H1 (cell line): ENCODE results near the gene TRABD2B. TPM values are rescaled to one million over a fixed set of nuclear protein-coding genes. Genes with fewer than 3 reads are reported as not detected.

ENCODE experiments used
- CTCF ChIA-PET: fragments of 300-600 bp; sonication (Branson Sonifier 250); formaldehyde crosslinking; loops from one replicate; lab custom pipeline; 2021; ENCODE audit not compliant: partially characterized antibody; lab: Charles Lee
- POLR2A ChIA-PET: fragments of 300-600 bp; sonication (Branson Sonifier 250); formaldehyde crosslinking; loops from one replicate; lab custom pipeline; 2021; ENCODE audit warnings: inconsistent platforms; ENCODE audit not compliant: partially characterized antibody; lab: Charles Lee
- DNase-seq, 2 experiments: peaks; one replicate each; pipeline versions ENCODE4 v3.0.0 to v3.0.0-alpha.2; 2010 to 2022; ENCODE audit warnings: low spot score in 2 of 2, low read depth in 1 of 2, mixed read lengths in 1 of 2
- FAIRE-seq: peaks from 2 replicates; lab custom pipeline; 2011; peaks lifted over from hg19 to GRCh38; lab: Jason Lieb, UNC
- H2AFZ ChIP-seq: 2 replicates; pipeline ENCODE4 v1.8.1; 2012; ENCODE audit warnings: low read length, inconsistent platforms
- H2AK5ac ChIP-seq: 2 replicates; pipeline ENCODE4 v1.6.1; 2013; ENCODE audit warnings: low read depth, low read length
- H2BK120ac ChIP-seq: replicated peaks from 2 replicates; pipeline ENCODE3; 2013; ENCODE audit warnings: low read depth, low read length, inconsistent platforms
- H2BK12ac ChIP-seq: 2 replicates; pipeline ENCODE4 v1.6.1; 2013; ENCODE audit warnings: low read depth, low read length
- H2BK15ac ChIP-seq: 2 replicates; pipeline ENCODE4 v1.6.1; 2013; ENCODE audit warnings: low read length
- H2BK20ac ChIP-seq: 2 replicates; pipeline ENCODE4 v1.6.1; 2013; ENCODE audit warnings: low read length
- H2BK5ac ChIP-seq: 2 replicates; pipeline ENCODE4 v1.6.1; 2013; ENCODE audit warnings: low read depth, low read length
- H3K14ac ChIP-seq: 2 replicates; pipeline ENCODE4 v1.6.1; 2013; ENCODE audit warnings: inconsistent platforms; ENCODE audit not compliant: insufficient read length
- H3K18ac ChIP-seq: 2 replicates; pipeline ENCODE4 v1.6.1; 2013; ENCODE audit warnings: low read length; ENCODE audit errors: extremely low read depth
- H3K23ac ChIP-seq: 2 replicates; pipeline ENCODE4 v1.6.1; 2013; ENCODE audit warnings: inconsistent platforms; ENCODE audit not compliant: insufficient read length
- H3K23me2 ChIP-seq: 2 replicates; pipeline ENCODE4 v1.6.1; 2013; ENCODE audit warnings: low read depth, low read length
- H3K27ac ChIP-seq: 2 replicates; pipeline ENCODE4 v1.6.1; 2011; ENCODE audit warnings: low read depth, low read length, inconsistent platforms
- H3K27me3 ChIP-seq, 4 experiments: replicated peaks in 1 of 4; 1 replicate in 1 of 4; 2 replicates in 3 of 4; pipeline versions ENCODE4 v1.6.1 to v1.8.1; 2011 to 2013; ENCODE audit warnings: low read length in 3 of 4, mild to moderate bottlenecking in 3 of 4, inconsistent platforms in 2 of 4, mixed read lengths in 2 of 4, moderate library complexity in 1 of 4; ENCODE audit not compliant: control insufficient read depth in 3 of 4, insufficient read depth in 3 of 4; ENCODE audit errors: extremely low read depth in 1 of 4
- H3K36me3 ChIP-seq, 4 experiments: 2 replicates each; pipeline versions ENCODE4 v1.6.1 to v1.8.1; 2011 to 2013; ENCODE audit warnings: mild to moderate bottlenecking in 4 of 4, low read length in 3 of 4, moderate library complexity in 2 of 4, control low read depth in 1 of 4, inconsistent platforms in 1 of 4; ENCODE audit not compliant: insufficient read depth in 4 of 4, control insufficient read depth in 2 of 4
- H3K4ac ChIP-seq: replicated peaks from 2 replicates; pipeline ENCODE3; 2013; ENCODE audit warnings: low read length, low read depth, mixed read lengths, inconsistent platforms; ENCODE audit not compliant: insufficient read length
- H3K4me1 ChIP-seq, 4 experiments: replicated peaks in 1 of 4; 1 replicate in 1 of 4; 2 replicates in 3 of 4; pipeline versions ENCODE4 v1.6.1 to v1.8.1; 2011 to 2013; ENCODE audit warnings: low read length in 3 of 4, inconsistent platforms in 2 of 4, mixed read lengths in 1 of 4; ENCODE audit not compliant: insufficient read depth in 4 of 4, control insufficient read depth in 3 of 4
- H3K4me2 ChIP-seq, 2 experiments: 2 replicates each; pipeline versions ENCODE4 v1.6.1 to v1.8.1; 2011 to 2013; ENCODE audit warnings: low read depth in 2 of 2, low read length in 2 of 2, control low read depth in 1 of 2, inconsistent platforms in 1 of 2, mild to moderate bottlenecking in 1 of 2; ENCODE audit not compliant: insufficient read depth in 1 of 2
- H3K4me3 ChIP-seq, 4 experiments: fragments of 200-600, 300-600 bp in 1 of 4; sonication (generic), shearing (Covaris generic), sonication (Bioruptor Twin) in 1 of 4; 2 replicates each; pipeline versions ENCODE4 v1.5.1 to v1.8.1; 2011 to 2016; ENCODE audit warnings: low read length in 4 of 4, low read depth in 3 of 4, control low read depth in 2 of 4, inconsistent platforms in 2 of 4, mild to moderate bottlenecking in 2 of 4, mixed read lengths in 1 of 4, moderate library complexity in 1 of 4; ENCODE audit not compliant: insufficient read depth in 2 of 4; ENCODE audit errors: extremely low read depth in 1 of 4
- H3K56ac ChIP-seq: replicated peaks from 2 replicates; pipeline ENCODE3; 2013; ENCODE audit warnings: low read depth, mild to moderate bottlenecking, mixed read lengths, low read length, inconsistent platforms; ENCODE audit not compliant: insufficient read length
- H3K79me1 ChIP-seq: 2 replicates; pipeline ENCODE4 v1.6.1; 2013; ENCODE audit warnings: low read depth, low read length, control low read depth
- H3K79me2 ChIP-seq, 2 experiments: 2 replicates each; pipeline versions ENCODE4 v1.6.1 to v1.8.1; 2012 to 2013; ENCODE audit warnings: low read length in 2 of 2, mild to moderate bottlenecking in 2 of 2, inconsistent platforms in 1 of 2; ENCODE audit not compliant: insufficient read depth in 2 of 2, control insufficient read depth in 1 of 2
- H3K9ac ChIP-seq, 4 experiments: replicated peaks in 1 of 4; 1 replicate in 1 of 4; 2 replicates in 3 of 4; pipeline versions ENCODE4 v1.6.1 to v1.8.1; 2011 to 2013; ENCODE audit warnings: low read depth in 3 of 4, low read length in 3 of 4, control low read depth in 2 of 4, mild to moderate bottlenecking in 2 of 4, moderate library complexity in 2 of 4, inconsistent platforms in 1 of 4; ENCODE audit errors: extremely low read depth in 1 of 4
- H3K9me3 ChIP-seq, 2 experiments: 2 replicates each; pipeline versions ENCODE4 v1.6.1 to v1.8.1; 2012 to 2013; ENCODE audit warnings: mild to moderate bottlenecking in 2 of 2, moderate library complexity in 2 of 2, control low read depth in 1 of 2, inconsistent platforms in 1 of 2, low read depth in 1 of 2, low read length in 1 of 2, mixed read lengths in 1 of 2; ENCODE audit not compliant: insufficient read depth in 2 of 2
- H4K20me1 ChIP-seq, 2 experiments: replicated peaks in 1 of 2; 2 replicates each; pipeline versions ENCODE3 to v1.8.1; 2011 to 2013; ENCODE audit warnings: inconsistent platforms in 2 of 2, low read length in 2 of 2, mild to moderate bottlenecking in 1 of 2; ENCODE audit not compliant: insufficient read depth in 2 of 2, control insufficient read depth in 1 of 2
- H4K5ac ChIP-seq: 2 replicates; pipeline ENCODE4 v1.6.1; 2013; ENCODE audit warnings: low read length, low read depth, mixed read lengths, inconsistent platforms; ENCODE audit not compliant: insufficient read length
- H4K8ac ChIP-seq: 2 replicates; pipeline ENCODE4 v1.8.0; 2013; ENCODE audit warnings: mild to moderate bottlenecking, moderate library complexity, low read length, inconsistent platforms; ENCODE audit not compliant: insufficient read depth; ENCODE audit errors: extremely low read depth
- H4K91ac ChIP-seq: replicated peaks from 2 replicates; pipeline ENCODE3; 2013; ENCODE audit warnings: low read length, mixed read lengths, inconsistent platforms; ENCODE audit not compliant: insufficient read length
- CREB1 ChIP-seq: IDR thresholded peaks from 2 replicates; pipeline ENCODE4 v1.6.1; 2012; ENCODE audit warnings: inconsistent platforms
- HDAC2 ChIP-seq, 2 experiments: fragments of 300-600 bp in 1 of 2; sonication (generic) in 1 of 2; IDR thresholded peaks; 2 replicates each; pipeline ENCODE4 v1.6.1; 2011 to 2012; ENCODE audit warnings: low read depth in 2 of 2, low read length in 2 of 2, mild to moderate bottlenecking in 2 of 2, moderate library complexity in 2 of 2, borderline replicate concordance in 1 of 2, inconsistent platforms in 1 of 2
- RNF2 ChIP-seq: fragments of 200-900, 300-1000 bp; sonication (generic); IDR thresholded peaks from 2 replicates; pipeline ENCODE4 v1.7.1; 2016; ENCODE audit warnings: borderline replicate concordance, low read depth, mild to moderate bottlenecking, antibody characterized with exemption, low read length; ENCODE audit not compliant: poor library complexity, severe bottlenecking; ENCODE audit errors: missing control alignments
- RXRA ChIP-seq: IDR thresholded peaks from 2 replicates; pipeline ENCODE4 v1.6.1; 2011; ENCODE audit warnings: low read depth, mild to moderate bottlenecking, low read length, moderate library complexity; ENCODE audit not compliant: insufficient read depth
- WGBS, 2 experiments: shearing (Covaris generic) in 1 of 2; methylation state at CpG; one replicate each; pipeline versions ENCODE4 v1.1.6 to v1.1.7; 2013 to 2015; ENCODE audit warnings: low lambda C conversion rate in 2 of 2, mixed read lengths in 2 of 2, inconsistent platforms in 1 of 2, low coverage in 1 of 2, missing lambda C conversion rate in 1 of 2; ENCODE audit not compliant: insufficient replicate concordance in 2 of 2, insufficient coverage in 1 of 2, insufficient read length in 1 of 2; ENCODE audit errors: extremely low coverage in 1 of 2, missing lambda C conversion rate in 1 of 2; 5-methylcytosine and 5-hydroxymethylcytosine counted together
- polyA plus RNA-seq, 7 experiments: library from polyadenylated mRNA; depleted of rRNA in 3 of 7; stranded (reverse) in 5 of 7; unstranded in 2 of 7; fragments of >200 nt in 5 of 7; fragments of 200-250 nt in 2 of 7; gene quantifications; 1 replicate in 5 of 7; 2 replicates in 1 of 7; 4 replicates in 1 of 7; pipeline versions ENCODE4 v1.2.1 to v1.2.3, GENCODE V29; 2011 to 2013; ENCODE audit warnings: missing spikeins in 2 of 7, mixed read lengths in 2 of 7
- total RNA-seq: library from RNA; stranded (reverse); fragmentation: NEBNext Ultra II Directional; extraction: Animal tissue kit (Norgen Biotek cat#: 25700); gene quantifications from 2 replicates; pipeline ENCODE4 v1.2.1, GENCODE V29; 2021

The TRABD2B gene
- total and polyA plus RNA-seq, 2 of the 8 experiments (the other 6 are each of a cell fraction or from before 2014, with no cell fraction given): 0.95 to 3.4 TPM

DNA sequence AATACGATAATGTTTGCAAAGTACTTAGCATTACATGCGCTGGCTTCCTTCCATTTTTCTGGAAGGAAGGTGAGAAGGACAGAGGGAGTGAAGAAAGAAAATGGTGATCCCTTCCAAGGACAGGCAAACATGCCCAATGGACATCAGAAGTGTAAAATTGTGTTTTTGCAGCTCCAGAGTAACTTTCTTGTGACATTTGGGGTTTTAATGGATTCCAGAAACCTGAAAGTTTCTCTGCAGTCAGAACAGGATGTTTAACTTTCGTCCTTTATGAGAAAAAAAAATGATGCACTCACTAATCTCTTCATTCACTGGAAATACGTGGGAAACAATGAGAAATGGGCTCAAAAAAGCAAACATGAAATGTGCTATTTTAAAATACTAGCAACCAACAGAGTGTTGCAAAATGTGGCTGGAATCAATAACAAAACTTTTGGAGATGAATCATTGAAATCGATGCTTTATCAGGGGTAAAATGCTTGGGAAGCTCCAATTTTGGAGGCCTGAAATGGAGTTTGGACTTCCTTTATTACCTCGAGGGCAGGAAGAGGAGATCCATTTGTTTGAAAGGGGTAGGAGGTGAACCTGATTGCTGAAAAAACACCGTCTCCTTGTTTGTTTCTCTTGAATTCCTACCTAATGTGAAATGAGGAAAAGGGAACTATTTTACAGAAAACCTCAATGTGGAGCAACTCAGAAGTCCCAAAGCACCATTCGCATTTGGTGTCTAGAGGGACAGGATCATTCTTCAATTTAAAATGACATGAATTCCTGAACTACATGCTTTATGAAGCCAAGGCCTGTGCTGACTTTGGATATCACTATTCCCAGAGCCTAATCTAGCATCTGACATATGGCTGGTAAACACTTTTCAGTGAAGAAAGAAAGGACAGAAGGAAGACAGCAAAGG is 129.5 kb downstream of the TRABD2B start:
- no peak overlapping the region for H2AFZ ChIP-seq
- no peak overlapping the region for H4K5ac ChIP-seq
- no peaks in the 10 kb centered on the region; a peak in 1 of 7 replicates for H3K27me3 ChIP-seq
- H2BK5ac ChIP-seq: no peak overlapping the region
- H3K4me1 ChIP-seq: no peaks in the 10 kb centered on the region; a peak in 1 of 7 replicates
- DNase-seq (no peak), FAIRE-seq (no peak)
- no peak overlapping the region; the same call in 1 of the 2 replicates for H2BK15ac ChIP-seq
- ChIA-PET CTCF (interaction anchor here (0.6 kb wide), 1 partner anchor 33 kb away, joined by 3 read pairs; no protein-coding TSS in a partner anchor), POLR2A (interaction anchor here (1.1 kb wide), 1 partner anchor 12 kb away, joined by 3 read pairs; no protein-coding TSS in a partner anchor)
- H3K79me1 ChIP-seq: no peaks in the 10 kb centered on the region
- H4K91ac ChIP-seq: no peak overlapping the region
- H3K23ac ChIP-seq: no peak overlapping the region
- H2BK120ac ChIP-seq: no peak overlapping the region
- H3K4me3 ChIP-seq: no peak overlapping the region
- TF ChIP-seq CREB1 (no peak), RNF2 (no peak), RXRA (no peak), HDAC2 (IDR thresholded peaks at IDR 0.05; ENCODE audit: borderline replicate concordance in 1 of 2, low read depth in 2 of 2, low read length in 2 of 2) (no peak)
- no peak overlapping the region for H2AK5ac ChIP-seq
- H4K20me1 ChIP-seq: no peaks in the 10 kb centered on the region
- H3K18ac ChIP-seq: no peak overlapping the region
- WGBS, 2 experiments: 95% methylated on average over 8 of the region's 8 CpGs; no CpG with 5 or more reads in 1 of the 2 experiments
- H3K36me3 ChIP-seq: no peaks in the 10 kb centered on the region
- H3K9me3 ChIP-seq: 0 out of 4 replicates have a peak, but pooled peaks cover 0 to 4% of the 10 kb centered on the region in 2 experiments
- no peak overlapping the region for H3K4ac ChIP-seq
- no peak overlapping the region for H2BK20ac ChIP-seq
- H3K9ac ChIP-seq: no peak overlapping the region
- no peak overlapping the region for H3K56ac ChIP-seq
- no peak overlapping the region for H3K27ac ChIP-seq
- H3K23me2 ChIP-seq: no peaks in the 10 kb centered on the region
- H3K79me2 ChIP-seq: no peaks in the 10 kb centered on the region
- no peak overlapping the region for H4K8ac ChIP-seq
- no peak overlapping the region for H2BK12ac ChIP-seq
- H3K14ac ChIP-seq: no peak overlapping the region
- no peak overlapping the region for H3K4me2 ChIP-seq
